ENCODE data around the gene RPN1.
"Not testable (repeated sequence)": the region's sequence is repeated elsewhere in the genome, so short reads cannot be mapped to it uniquely, and the experiment has no call there.

RPN1 gene

DNA sequence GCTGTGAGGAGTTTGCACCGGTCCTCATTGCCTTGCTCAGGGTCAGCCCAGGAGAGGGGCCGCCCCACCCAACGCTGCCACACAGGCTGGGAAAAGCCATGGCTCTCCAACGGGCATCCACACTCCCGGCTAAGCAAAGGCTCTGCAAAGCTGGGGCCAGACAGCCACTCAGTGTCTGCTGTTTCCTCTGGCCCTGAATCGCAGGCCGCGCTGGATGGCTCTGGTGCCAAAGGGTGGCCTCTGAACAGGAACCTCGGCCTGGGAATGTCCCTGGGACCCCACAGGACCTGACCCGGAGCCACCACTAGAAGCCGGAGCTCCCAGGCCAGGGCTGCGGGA is 42.9 kb downstream of the RPN1 start:
- DNase-seq = no peak

- no peak for DNase-seq
These were observed 44.5 kb downstream of the RPN1 start for GRCh38 chr3:128606094-128606493.

DNA sequence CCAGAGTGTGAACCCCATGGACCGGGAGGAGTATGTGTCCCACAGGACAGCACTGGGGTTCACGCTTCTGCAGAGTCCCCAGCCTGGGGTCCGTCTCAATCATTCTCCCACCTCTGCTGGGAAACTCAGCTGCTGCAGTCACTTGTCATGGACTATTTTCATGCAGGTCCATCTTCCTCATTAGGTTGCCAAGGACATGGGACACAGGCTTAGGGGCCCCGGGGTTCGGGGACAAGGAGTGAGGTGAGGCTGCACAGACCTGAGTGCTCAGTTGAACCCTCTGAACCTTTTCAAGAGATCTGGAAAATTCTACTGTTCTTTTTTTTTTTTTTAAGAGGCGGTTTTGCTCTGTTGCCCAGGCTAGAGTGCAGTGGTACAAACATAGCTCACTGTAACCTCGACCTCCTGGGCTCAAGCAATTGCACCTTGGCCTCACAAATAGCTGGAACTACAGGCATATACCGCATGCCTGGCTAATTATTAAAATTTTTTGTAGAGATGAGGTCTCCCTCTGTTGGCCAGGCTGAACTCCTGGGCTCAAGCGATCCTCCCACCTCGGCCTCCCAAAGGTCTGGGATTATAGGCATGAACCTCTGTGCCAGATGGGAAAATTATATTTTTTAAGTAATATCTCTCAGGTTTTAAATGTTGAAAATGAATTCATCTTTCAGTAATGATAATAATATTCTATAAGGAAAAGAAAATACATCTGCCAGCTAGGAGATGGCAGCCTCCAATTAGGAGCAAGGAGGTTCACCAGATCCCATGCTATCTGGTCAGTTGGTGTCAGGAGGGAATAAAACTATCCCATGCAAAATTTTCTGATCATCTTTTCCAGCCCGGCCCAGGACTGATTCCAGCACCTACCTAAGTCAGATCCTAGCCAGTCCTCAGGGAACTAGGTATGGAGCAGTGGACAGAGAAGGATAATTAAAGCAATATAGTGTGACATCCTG is 45.2 kb downstream of the RPN1 start:
- DNase-seq = no peak

GRCh38 chr3:128603811-128604775 is 46.5 kb downstream of the RPN1 start:
- DNase-seq = no peak

GRCh38 chr3:128603313-128603712 is 47.3 kb downstream of the RPN1 start:
- DNase-seq = no peak

DNA sequence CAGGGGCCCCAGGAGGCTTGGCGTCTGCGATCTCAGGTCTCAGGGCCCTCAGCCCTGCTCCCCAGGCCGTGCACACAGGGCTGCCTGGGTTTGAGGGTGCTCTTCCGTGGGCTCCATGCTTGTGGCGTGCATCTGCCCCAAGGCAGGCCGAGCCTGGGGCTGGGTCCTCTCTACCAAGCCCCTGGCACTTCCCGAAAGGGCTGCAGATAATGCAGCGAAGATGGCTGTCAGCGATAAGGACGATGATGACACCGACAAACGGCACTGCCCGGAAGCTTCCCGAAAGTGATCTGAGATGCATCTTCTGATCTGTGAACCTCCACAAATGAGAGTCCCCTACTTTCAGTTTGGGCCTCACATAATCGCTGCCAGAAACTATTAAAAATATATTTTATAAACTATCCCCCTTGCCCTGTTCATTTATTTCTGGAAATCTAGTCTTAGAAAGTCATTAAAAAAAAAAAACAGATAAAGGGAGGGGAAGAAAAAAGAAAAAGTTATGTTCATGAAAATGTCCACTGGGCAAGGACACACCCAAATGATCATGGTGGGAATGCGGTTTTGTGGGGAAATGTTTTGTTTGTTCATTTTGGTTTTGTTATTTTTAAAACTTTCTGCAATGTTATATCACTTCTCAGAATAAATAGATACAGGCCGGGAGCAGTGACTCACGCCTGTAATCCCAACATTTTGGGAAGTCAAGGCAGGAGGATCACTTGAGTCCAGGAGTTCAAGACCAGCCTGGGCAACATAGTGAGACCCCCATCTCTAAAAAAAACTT is 51.5 kb downstream of the RPN1 start:
- DNase-seq = no peak

DNA sequence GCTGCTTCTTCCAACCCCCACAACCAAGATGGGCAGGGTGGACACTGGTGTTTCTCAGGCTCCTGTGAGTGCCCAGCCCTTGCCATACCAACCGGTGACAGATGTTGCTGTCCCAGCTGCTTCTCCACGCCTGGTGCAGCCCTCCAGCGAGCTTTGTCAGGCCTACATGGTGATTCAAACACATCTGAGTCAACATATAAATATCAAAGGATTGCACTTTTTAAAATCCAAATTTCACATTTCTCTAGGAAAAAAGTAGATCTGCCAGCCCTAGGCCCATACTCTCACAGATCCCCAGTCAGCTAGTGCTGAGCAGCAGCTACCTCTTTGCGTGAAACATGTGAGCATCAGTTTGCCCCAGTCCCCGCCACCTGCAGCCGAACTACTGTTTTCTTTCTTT is 52.7 kb downstream of the RPN1 start:
- DNase-seq = no peak

GRCh38 chr3:128592864-128593263 is 57.8 kb downstream of the RPN1 start:
- no peak for DNase-seq

- DNase-seq = no peak
These were observed 58.7 kb downstream of the RPN1 start for GRCh38 chr3:128591738-128592426.

DNA sequence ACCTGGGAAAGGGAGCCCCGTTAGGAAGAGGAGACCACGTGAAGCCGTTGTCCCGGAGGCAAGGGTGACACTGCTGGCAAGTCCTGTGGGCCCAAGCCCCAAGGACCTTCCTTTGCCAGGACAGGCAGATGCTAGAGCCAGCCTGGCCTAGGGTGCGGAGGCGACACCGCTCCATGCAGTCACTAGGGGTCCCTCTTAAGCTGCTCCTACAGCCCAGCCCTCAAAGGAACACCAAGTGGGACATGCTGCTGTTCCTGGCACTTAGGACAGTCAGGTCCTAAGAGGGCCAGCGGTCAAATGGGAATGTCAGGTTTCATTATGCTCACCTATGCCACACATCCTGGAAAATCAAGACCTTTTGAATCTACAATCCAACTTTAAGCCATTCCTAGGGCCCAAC is 59.7 kb downstream of the RPN1 start:
- DNase-seq = no peak

- not testable (repeated sequence) for DNase-seq
These were observed 60.6 kb downstream of the RPN1 start for GRCh38 chr3:128589985-128590384.

DNA sequence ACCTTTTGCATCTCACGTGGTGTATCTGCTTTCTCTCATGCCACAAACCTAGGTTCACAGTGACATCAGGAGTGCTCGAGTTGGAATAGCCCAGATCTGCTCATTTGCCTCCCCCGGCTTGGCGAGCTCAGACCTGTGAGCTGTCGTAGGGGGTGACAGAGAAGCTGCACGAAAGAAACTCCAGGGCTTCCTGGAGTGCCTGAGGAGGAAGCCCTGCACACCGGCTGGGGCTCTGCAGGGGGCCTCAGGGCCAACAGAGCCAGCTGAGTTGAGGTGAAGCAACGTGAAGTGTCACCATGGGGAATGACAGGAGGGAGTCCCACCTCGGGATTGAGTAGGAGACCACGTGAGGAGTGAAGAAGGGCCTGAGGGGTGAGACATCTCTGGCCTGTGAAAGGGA is 62.5 kb downstream of the RPN1 start:
- DNase-seq = no peak

- no peak for DNase-seq
These were observed 63.2 kb downstream of the RPN1 start for GRCh38 chr3:128587391-128587790.

- not testable (repeated sequence) for DNase-seq
These were observed 63.7 kb downstream of the RPN1 start for GRCh38 chr3:128586932-128587331.

GRCh38 chr3:128586391-128586790 is 64.2 kb downstream of the RPN1 start:
- not testable (repeated sequence) for DNase-seq

DNA sequence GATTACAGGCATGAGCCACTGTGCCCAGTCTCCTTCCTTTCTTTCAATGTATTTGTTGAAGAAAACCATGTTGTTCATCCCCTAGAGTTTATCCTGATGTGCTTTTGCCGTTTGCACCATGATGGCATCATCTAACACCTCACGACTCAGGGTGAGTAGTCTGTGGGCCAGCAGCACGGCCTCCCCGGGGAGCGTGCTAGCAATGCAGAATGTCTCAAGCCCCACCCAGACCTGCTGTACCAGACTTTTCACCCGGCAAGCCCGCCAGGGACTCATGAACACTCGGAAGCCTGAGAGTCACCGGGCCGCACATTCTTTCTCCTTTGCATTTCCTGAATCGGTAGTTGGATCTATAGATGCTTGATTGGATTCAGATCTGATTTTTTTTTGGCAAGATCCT is 64.6 kb downstream of the RPN1 start:
- no peak for DNase-seq

GRCh38 chr3:128585189-128585588 is 65.4 kb downstream of the RPN1 start:
- DNase-seq = no peak

DNA sequence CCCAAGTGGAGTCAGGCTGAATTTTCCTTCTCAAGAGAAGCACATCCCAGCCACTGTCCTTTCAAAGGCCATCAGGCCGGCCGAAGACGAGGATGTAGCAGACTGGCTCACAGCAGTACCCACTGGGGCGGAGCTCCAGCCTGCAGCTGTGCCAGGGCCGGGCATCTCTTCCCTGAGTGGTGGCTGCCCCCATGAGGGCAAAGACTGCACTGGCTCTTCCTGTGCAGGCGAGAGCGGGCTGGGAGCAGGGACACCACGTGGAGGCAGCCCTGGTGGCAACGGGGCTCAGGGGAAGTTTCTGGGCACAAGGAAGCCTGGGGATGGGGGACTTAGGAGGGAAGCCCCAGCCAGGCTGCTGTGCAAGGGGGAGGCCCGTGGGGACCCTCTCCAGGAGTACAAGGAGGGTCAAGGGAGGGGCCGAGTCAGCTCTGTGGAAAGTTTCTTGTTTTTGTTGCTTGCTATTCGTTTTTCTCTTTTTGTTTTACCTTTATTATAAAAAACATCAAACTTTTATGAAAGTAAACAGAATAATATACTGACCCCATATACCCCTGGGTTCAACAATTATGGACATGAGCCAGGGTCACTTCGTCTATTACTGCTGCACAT is 66.1 kb downstream of the RPN1 start:
- no peak for DNase-seq

DNA sequence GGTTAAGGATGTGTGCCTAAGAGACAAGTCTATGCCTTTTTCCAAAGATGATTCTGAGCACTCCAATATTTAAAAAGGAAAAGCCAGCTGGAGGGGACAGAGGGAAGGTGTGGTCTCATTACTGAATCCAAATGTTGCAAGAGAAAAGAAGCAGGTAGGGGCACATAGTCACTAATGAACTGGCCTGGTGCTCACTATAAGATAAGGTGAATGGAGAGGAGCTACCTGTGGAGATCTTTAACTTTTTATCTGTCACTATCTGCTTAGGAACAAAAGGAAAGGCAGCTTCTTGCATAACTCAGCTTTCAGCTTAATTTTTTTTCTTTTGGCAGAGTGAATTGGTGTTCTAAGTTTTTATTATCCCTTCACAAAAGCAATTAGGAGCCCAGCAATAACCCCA is 69.1 kb downstream of the RPN1 start:
- DNase-seq = no peak

DNA sequence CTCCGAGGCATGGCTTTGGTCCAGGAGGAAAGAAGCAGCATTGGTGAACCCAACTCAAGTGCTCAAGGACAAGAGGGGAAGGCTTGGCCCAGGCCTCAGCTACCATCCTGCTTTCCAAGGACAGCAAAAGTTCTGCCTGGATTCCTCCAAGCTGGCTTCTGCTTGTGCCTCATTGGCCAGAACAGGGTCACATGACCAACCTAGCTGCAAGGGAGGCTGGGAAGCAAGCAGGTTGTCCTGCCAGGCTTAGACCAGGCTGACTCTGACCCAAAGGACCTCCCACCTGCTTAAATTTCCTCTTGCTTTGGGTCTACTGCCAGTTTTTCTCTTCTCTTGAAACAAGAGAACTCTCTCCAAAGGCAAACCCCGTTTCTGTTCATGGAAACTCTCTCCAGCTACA is 70.7 kb downstream of the RPN1 start:
- DNase-seq = no peak

- DNase-seq = no peak
These were observed 72.3 kb downstream of the RPN1 start for GRCh38 chr3:128578346-128578745.

DNA sequence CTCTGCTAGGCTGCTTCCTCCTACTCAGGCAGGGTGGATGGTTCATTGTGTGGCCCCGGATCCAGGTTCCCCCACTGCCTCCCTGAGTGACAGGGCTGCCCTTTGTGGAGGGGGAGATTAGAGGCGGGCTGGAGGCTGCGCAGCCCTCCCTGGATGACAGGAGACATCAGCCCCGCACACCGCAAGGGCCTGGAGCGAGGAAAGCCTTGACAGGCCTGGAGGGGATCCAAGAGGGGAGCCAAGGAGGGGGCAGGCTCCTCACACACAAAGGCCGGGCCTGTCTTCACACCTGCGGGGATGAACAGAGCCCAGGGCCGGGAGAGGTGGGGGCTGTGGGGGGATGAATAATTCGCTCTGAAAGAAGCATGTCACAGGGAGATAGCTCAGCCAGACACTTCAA is 72.9 kb downstream of the RPN1 start:
- DNase-seq = no peak
